NB4 (cell line): ENCODE measurements around the gene BAHCC1.
A peak's percentile ranks its signal among the peaks of the same experiment; 100 is the strongest.

Experiments
- DNase-seq: peaks from one replicate; pipeline ENCODE4 v3.0.0; 2010; ENCODE audit warnings: low read depth
- H3K4me3 ChIP-seq: one replicate; pipeline ENCODE4 v1.5.1; 2011; ENCODE audit warnings: mild to moderate bottlenecking, low read depth, low read length, moderate library complexity
- MAX ChIP-seq: IDR thresholded peaks from 2 replicates; pipeline ENCODE4 v1.6.1; 2011; ENCODE audit warnings: low read depth, low read length
- MYC ChIP-seq: IDR thresholded peaks from 2 replicates; pipeline ENCODE4 v1.6.1; 2011; ENCODE audit warnings: low read depth, low read length
- POLR2A ChIP-seq: IDR thresholded peaks from 2 replicates; pipeline ENCODE4 v1.6.1; 2011; ENCODE audit warnings: mild to moderate bottlenecking; ENCODE audit not compliant: insufficient read length; ENCODE audit errors: extremely low read depth
- TF ChIP-seq, protein P1 (sequence below): IDR thresholded peaks from one replicate; pipeline ENCODE4 v1.5.1; 2012; ENCODE audit warnings: low read depth, low read length

Gene BAHCC1

GRCh38 chr17:81440511-81441244, 45.4 kb downstream of the BAHCC1 start:
- no peak overlapping the region for H3K4me3 ChIP-seq
- TF ChIP-seq, protein P1, sequence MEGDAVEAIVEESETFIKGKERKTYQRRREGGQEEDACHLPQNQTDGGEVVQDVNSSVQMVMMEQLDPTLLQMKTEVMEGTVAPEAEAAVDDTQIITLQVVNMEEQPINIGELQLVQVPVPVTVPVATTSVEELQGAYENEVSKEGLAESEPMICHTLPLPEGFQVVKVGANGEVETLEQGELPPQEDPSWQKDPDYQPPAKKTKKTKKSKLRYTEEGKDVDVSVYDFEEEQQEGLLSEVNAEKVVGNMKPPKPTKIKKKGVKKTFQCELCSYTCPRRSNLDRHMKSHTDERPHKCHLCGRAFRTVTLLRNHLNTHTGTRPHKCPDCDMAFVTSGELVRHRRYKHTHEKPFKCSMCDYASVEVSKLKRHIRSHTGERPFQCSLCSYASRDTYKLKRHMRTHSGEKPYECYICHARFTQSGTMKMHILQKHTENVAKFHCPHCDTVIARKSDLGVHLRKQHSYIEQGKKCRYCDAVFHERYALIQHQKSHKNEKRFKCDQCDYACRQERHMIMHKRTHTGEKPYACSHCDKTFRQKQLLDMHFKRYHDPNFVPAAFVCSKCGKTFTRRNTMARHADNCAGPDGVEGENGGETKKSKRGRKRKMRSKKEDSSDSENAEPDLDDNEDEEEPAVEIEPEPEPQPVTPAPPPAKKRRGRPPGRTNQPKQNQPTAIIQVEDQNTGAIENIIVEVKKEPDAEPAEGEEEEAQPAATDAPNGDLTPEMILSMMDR: peak; percentile 57
- TF ChIP-seq POLR2A (no peak), MYC (no peak)
- no peak for DNase-seq

DNA sequence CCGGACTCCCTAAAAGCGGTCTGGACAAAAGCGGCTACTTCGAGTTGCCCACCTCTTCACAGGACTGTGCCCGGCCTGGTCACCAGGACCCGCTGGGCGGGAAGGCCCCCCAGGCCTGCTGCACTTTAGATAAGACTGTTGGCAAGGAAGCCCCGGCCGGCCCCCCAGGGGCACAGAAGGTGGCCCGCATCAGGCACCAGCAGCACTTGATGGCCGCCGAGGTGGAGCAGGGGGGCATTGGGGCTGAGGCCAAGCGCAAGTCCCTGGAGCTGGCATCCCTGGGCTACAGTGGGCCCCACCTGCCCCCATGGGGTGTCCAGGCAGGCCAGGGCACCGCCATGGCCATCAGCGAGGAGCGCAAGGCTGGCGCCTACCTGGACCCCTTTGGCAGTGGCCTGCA, 47.5 kb downstream of the BAHCC1 start:
- no peak overlapping the region for H3K4me3 ChIP-seq
- no peak for TF ChIP-seq MAX
- no peak for TF ChIP-seq MYC
- no peak for DNase-seq

DNA sequence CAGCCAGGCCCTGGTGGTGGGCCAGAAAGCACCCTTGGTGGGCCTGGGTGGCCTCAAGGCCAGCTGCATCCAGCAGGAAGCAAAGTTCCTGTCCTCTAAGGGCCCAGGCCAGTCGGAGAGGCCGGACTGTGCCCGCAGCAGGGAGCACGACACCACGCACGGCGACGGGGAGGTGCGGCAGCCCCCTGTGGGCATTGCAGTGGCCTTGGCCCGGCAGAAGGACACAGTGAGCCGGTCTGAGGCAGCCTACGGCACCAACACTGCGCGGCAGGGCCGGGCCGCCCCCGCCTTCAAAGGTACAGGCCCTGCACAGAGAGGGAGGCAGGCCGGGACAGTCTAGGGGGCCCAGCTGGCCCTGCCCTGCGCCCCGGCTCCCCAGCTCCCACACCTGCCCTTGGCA, 48.0 kb downstream of the BAHCC1 start:
- no peak overlapping the region for H3K4me3 ChIP-seq
- DNase-seq: no peak

GRCh38 chr17:81444610-81445339, 49.5 kb downstream of the BAHCC1 start:
- no peak overlapping the region for H3K4me3 ChIP-seq
- TF ChIP-seq MYC (no peak), POLR2A (no peak), MAX (no peak)
- TF ChIP-seq, protein P1: no peak
- no peak for DNase-seq

More for the DNA sequence above, 48.0 kb downstream of the BAHCC1 start:
- TF ChIP-seq POLR2A (no peak), MAX (no peak), MYC (no peak)
- TF ChIP-seq, protein P1: no peak

DNA sequence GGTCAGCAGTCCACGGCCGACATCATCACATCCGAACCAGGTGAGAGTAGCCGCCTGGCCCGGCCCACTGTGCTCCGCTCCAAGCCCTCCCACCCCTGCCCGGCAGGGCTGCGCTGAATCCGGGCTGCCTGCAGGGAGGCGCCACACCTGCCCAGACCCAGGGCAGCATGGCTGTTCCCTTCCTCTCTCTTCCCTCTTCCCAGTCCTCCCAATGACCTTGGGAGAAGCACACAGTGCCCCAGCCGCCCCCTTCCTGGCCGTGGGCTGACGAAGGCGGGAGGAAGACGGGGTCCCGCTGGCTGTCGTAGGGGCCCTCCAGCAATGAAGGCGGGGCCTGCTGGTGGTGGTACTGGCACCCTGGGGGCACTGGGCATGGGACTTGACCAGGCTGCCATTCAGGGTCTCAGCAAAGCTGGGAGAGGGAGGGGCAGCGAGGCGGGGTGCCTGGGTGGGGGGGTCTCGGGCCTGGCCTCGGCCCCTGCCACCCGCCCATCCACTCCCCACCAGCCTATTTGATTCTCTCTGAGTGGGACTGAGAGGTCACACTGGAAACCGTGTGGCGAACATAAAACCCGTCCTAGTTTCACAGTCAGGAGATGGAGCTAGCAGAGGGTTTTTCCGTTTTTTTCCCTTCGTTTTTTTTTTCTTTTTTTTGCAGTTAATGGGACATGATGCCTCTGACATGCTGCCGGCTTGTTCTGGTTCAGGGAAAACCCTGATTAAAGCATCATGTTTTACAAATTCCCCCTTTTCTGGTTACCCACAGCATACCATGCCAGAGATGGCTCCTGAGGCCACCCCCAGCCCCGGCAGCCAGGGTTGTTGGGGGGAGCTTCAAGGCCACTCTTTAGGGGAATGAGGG, 50.6 kb downstream of the BAHCC1 start:
- no peak overlapping the region for H3K4me3 ChIP-seq
- TF ChIP-seq MAX (no peak), POLR2A (peak; percentile 13)
- no peak for DNase-seq

DNA sequence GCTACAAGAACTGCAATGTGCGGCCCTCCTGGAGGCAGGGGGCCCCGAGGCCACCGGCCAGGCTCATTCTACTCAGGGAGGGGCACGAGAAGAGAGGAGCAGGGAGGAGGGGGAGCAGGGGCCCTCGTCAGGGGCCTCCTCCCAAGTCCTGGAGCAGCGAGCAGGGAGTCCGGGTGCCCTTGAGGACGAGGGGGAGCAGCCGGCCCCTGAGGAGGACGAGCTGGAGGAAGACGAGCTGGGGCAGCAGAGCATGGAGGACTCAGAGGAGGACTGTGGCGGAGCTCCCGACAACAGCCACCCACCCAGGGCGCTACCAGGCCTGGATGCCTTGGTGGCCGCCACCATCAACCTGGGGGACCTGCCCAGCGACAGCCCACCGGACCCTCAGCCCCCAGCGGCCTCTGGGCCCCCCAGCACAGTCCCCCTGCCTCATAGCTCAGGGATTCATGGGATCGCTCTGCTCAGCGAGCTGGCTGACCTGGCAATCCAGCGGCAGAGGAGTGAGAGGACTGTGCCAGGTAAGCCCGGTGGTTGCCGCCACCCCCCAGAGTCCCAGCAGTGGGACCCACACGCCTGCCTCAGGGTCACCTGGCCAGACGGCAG, 52.2 kb downstream of the BAHCC1 start:
- H3K4me3 ChIP-seq: no peak overlapping the region
- no peak for DNase-seq

More for the DNA sequence above, 52.2 kb downstream of the BAHCC1 start:
- no peak for TF ChIP-seq MAX
- TF ChIP-seq, protein P1: no peak
- no peak for TF ChIP-seq POLR2A
- no peak for TF ChIP-seq MYC
